Upper lobe of right lung (tissue), 1 donor: Measurements from ENCODE around the gene GORASP2. TPM values are rescaled to one million over a fixed set of nuclear protein-coding genes. Genes with fewer than 3 reads are reported as not detected.
"Not testable (repeated sequence)": the region's sequence is repeated elsewhere in the genome, so short reads cannot be mapped to it uniquely, and the experiment has no call there.

ENCODE experiments used
- ATAC-seq: fragments of 200-7000 bp; cut with Tn5 transposase; one replicate; pipeline ENCODE4 v1.9.1; 2020; ENCODE audit warnings: mild to moderate bottlenecking, moderate library complexity
- DNase-seq: peaks from one replicate; pipeline ENCODE4 v3.0.0-alpha.2; 2020
- H3K27ac ChIP-seq: fragments of 200-600 bp; one replicate; pipeline ENCODE4 v1.8.0; 2022
- H3K27me3 ChIP-seq: fragments of 200-600 bp; one replicate; pipeline ENCODE4 v1.8.0; 2022; ENCODE audit warnings: mild to moderate bottlenecking
- H3K36me3 ChIP-seq: fragments of 200-600 bp; one replicate; pipeline ENCODE4 v1.8.0; 2022
- H3K4me1 ChIP-seq: fragments of 200-600 bp; one replicate; pipeline ENCODE4 v1.8.0; 2022
- H3K4me3 ChIP-seq: fragments of 200-600 bp; one replicate; pipeline ENCODE4 v1.8.0; 2022; ENCODE audit warnings: mild to moderate bottlenecking
- H3K9me3 ChIP-seq: fragments of 200-600 bp; one replicate; pipeline ENCODE4 v1.8.0; 2022
- intact Hi-C: fragments of 100-400 bp; cut with DNase I; formaldehyde crosslinking; loops from one replicate; pipeline ENCODE4 v1.11.0; 2022
- total RNA-seq: library from RNA; stranded (reverse); fragmentation: NEBNext Ultra II Directional; extraction: Animal tissue kit (Norgen Biotek cat#: 25700); gene quantifications from one replicate; pipeline ENCODE4 v1.2.1, GENCODE V29; 2021
- TF ChIP-seq, protein P1 (sequence below): fragments of 200-600 bp; IDR thresholded peaks from one replicate; pipeline ENCODE4 v1.8.0; 2022; ENCODE audit warnings: antibody characterized with exemption
- donor health status: DM: no; HTN: yes; CAD: no; lungs with severe emphysema.

GORASP2 gene
- total RNA-seq, 1 donor from 2014 or later, result 69.7 TPM

DNA sequence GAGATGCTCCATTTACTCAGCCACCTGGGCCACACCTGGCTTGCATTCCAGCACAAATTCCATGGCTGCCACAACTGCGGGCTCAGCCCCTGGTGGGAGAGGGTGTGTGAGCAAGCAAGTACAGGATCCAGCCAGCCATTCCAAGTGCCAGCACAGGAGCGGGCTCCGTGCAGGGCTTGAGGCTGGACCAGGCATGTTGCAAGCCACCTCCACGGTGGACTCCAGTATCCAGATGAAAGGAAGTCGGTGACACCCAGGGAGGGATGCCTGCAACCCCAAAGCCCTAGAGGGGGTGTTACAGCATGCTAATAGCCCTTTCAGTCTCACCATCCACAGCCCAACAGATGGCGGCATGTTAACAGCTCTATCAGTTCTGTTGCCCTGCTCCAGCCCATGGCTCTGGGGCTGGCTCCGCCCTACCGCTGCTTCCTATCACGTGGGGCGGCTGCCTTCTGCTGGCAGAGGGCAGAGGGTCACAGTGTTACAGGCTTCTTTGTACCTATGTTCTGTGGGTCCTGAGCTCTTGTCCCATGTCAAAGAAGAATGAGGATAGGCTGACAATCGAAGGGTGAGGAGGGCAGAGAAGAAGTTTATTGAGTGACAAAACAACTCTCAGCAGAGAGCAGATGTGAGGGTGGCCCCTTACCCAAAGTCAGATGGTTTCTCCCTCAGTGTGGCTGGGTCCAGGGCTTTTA lies 11.7 kb upstream of the GORASP2 start:
- Histone ChIP-seq H3K27ac (no peak overlapping the region), H3K4me1 (no peaks in the 10 kb centered on the region), H3K9me3 (peaks cover 11% of the 10 kb centered on the region), H3K4me3 (no peak overlapping the region), H3K27me3 (no peaks in the 10 kb centered on the region), H3K36me3 (no peaks in the 10 kb centered on the region)
- intact Hi-C loops, result no loop called here
- TF ChIP-seq, protein P1, sequence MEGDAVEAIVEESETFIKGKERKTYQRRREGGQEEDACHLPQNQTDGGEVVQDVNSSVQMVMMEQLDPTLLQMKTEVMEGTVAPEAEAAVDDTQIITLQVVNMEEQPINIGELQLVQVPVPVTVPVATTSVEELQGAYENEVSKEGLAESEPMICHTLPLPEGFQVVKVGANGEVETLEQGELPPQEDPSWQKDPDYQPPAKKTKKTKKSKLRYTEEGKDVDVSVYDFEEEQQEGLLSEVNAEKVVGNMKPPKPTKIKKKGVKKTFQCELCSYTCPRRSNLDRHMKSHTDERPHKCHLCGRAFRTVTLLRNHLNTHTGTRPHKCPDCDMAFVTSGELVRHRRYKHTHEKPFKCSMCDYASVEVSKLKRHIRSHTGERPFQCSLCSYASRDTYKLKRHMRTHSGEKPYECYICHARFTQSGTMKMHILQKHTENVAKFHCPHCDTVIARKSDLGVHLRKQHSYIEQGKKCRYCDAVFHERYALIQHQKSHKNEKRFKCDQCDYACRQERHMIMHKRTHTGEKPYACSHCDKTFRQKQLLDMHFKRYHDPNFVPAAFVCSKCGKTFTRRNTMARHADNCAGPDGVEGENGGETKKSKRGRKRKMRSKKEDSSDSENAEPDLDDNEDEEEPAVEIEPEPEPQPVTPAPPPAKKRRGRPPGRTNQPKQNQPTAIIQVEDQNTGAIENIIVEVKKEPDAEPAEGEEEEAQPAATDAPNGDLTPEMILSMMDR, result no peak
- DNase-seq, result no peak
- ATAC-seq, result no peak

DNA sequence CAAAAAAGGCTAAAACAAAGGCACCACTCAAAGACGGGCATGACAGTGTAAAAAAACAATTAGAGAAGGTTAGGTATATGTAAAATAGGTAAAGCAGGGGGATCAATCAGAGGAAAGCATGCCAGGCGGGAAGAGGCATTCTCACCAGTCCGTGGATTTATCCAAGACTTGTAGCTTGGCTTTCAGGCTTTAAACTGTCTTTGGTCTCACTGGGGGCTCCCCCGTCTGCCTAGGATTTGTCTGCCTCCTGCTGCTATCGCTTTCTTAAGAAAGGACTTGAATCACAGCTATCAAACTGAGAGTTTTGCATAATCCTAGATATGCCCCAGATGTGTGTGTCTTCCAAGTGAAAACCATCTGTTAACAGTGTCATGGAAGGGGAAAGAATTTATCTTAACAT lies 11.1 kb upstream of the GORASP2 start:
- no peak for DNase-seq
- Histone ChIP-seq H3K27me3 (no peaks in the 10 kb centered on the region), H3K36me3 (no peaks in the 10 kb centered on the region), H3K4me3 (no peak overlapping the region), H3K4me1 (no peaks in the 10 kb centered on the region), H3K9me3 (peaks cover 8% of the 10 kb centered on the region), H3K27ac (no peak overlapping the region)
- TF ChIP-seq, protein P1, result no peak
- ATAC-seq, result no peak
- intact Hi-C loops, result no loop called here

DNA sequence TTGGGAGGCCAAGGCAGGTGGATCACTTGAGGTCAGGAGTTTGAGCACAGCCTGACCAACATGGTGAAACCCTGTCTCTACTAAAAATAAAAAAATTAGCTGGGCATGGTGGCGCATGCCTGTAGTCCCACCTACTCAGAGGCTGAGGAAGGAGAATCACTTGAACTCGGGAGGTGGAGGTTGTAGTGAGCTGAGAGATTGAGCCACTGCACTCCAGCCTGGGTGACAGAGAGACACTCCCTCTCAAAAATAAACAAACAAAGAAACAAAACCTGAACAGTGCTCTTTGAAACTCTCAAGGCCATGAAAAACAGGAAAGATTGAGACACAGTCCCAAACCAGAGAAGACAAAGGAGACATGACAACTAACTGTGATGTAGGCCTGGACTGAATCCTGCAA lies 7.2 kb upstream of the GORASP2 start:
- H3K9me3 ChIP-seq, H3K36me3 ChIP-seq, H3K4me1 ChIP-seq, ATAC-seq, DNase-seq, intact Hi-C loops, H3K27ac ChIP-seq, H3K4me3 ChIP-seq, H3K27me3 ChIP-seq: not testable (repeated sequence)

DNA sequence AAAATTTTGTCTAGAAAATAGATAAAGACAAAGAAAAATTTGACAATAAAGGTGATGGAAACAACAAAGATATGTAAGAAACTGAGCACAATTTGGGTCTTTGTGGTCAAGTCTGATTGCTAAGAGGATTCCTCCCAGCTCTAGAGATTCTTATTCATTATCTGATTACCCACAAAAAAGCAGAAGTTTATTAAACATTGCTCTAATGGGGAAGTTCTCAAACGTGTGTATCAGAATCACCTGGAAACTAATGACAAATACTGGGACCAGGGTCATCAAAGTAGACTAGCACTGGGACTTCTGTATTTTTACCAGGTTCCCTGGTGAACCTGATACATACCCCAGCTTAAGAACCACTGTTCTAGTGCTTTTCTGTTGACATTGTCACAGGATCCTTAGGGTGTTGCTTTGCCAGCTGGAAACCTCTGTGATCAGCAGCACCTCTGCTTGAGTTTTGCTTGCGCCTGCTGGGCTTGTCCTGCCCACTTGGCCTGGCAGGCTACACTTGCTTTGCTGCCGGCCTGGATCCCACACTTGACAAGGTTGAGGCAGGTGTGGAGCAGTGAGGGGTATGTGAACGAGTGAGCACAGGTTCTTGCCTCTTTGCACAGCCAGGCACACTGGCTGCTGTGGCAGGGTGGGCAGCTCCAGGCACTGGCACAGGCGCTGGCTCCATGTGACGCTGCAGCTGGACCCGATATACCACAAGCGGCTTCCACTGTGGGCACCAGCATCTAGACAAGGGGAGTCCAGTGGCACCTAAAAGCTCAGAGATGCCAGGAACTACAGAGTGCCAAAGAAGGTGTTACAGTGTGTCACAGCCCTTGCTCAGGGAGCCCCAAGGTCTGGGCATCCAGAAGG lies 6.2 kb upstream of the GORASP2 start:
- H3K4me3 ChIP-seq, result no peak overlapping the region
- no peak for DNase-seq
- H3K9me3 ChIP-seq, result no peaks in the 10 kb centered on the region
- no peaks in the 10 kb centered on the region for H3K4me1 ChIP-seq
- no peaks in the 10 kb centered on the region for H3K27me3 ChIP-seq
- TF ChIP-seq, protein P1, result no peak
- intact Hi-C loops, result no loop called here
- ATAC-seq, result no peak
- H3K27ac ChIP-seq, result no peak overlapping the region
- no peaks in the 10 kb centered on the region for H3K36me3 ChIP-seq

DNA sequence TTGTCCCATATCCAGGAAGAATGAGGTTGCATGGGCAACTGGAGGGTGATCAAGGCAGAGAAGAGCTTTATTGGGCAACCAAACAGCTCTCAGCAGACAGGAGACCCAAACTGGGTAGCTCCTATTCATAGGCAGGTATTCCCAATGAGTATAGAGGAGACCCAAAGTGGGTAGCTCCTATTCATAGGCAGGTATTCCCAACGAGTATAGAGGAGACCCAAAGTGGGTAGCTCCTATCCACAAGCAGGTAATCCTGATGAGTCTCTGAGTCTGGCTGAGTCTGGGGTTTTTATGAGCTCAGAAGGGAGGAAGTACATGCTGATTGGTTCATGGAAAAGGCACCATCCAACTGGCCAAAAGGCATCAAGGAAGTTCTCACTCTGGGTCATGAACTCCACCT lies 5.3 kb upstream of the GORASP2 start:
- TF ChIP-seq, protein P1, result no peak
- no peak for ATAC-seq
- no peaks in the 10 kb centered on the region for H3K36me3 ChIP-seq
- no peaks in the 10 kb centered on the region for H3K27me3 ChIP-seq
- H3K9me3 ChIP-seq, result no peaks in the 10 kb centered on the region
- no peak overlapping the region for H3K27ac ChIP-seq
- H3K4me3 ChIP-seq, result no peak overlapping the region
- no peaks in the 10 kb centered on the region for H3K4me1 ChIP-seq
- no peak for DNase-seq
- intact Hi-C loops, result no loop called here

DNA sequence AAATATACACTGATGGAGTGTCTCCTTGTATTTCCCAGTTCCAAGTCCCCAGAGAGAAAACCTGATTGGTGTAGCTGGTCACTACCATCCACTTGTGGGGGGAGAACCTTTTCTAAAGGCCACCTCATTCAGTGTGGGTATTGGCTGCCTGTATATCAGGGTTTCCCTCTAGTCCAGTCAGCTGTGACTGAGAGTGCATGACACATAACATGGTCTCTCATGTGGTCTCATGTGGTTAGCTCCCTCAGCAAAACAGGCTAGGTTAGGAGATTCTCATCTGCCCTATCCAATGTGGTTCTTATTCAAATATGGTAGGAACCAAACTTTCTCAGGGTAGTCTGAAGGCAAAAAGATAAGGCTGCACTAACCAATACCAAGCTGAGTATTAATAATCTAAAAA lies 4.1 kb upstream of the GORASP2 start:
- Histone ChIP-seq H3K4me3 (no peak overlapping the region), H3K9me3 (no peaks in the 10 kb centered on the region), H3K36me3 (no peaks in the 10 kb centered on the region), H3K4me1 (no peaks in the 10 kb centered on the region), H3K27ac (no peak overlapping the region), H3K27me3 (no peaks in the 10 kb centered on the region)
- TF ChIP-seq, protein P1, result no peak
- intact Hi-C loops, result no loop called here
- DNase-seq (no peak), ATAC-seq (no peak)
